ENCODE results near the gene MPP3.

Gene MPP3

GRCh38 chr17:43822570-43823190, 10.3 kb downstream of the MPP3 start:
- no peak for DNase-seq (ENCODE audit: extremely low read depth, low read depth)
- TF ChIP-seq CTCF (IDR thresholded peaks at IDR 0.05; ENCODE audit: low read depth, low read length), result no peak

- DNase-seq (ENCODE audit: extremely low read depth, low read depth), result no peak
- no peak for TF ChIP-seq CTCF (IDR thresholded peaks at IDR 0.05; ENCODE audit: low read depth, low read length)
Measured at GRCh38 chr17:43820759-43821158, 12.2 kb downstream of the MPP3 start.

GRCh38 chr17:43818966-43819365, 14.0 kb downstream of the MPP3 start:
- no peak for DNase-seq (ENCODE audit: extremely low read depth, low read depth)
- no peak for TF ChIP-seq CTCF (IDR thresholded peaks at IDR 0.05; ENCODE audit: low read depth, low read length)

GRCh38 chr17:43817826-43818225, 15.1 kb downstream of the MPP3 start:
- DNase-seq (ENCODE audit: extremely low read depth, low read depth), result no peak
- TF ChIP-seq CTCF (IDR thresholded peaks at IDR 0.05; ENCODE audit: low read depth, low read length), result no peak

- TF ChIP-seq CTCF (IDR thresholded peaks at IDR 0.05; ENCODE audit: low read depth, low read length), result no peak
- no peak for DNase-seq (ENCODE audit: extremely low read depth, low read depth)
Measured at GRCh38 chr17:43816336-43817320, 16.3 kb downstream of the MPP3 start.

- TF ChIP-seq CTCF (IDR thresholded peaks at IDR 0.05; ENCODE audit: low read depth, low read length), result no peak
- DNase-seq (ENCODE audit: extremely low read depth, low read depth), result no peak
Measured at GRCh38 chr17:43814714-43815113, 18.2 kb downstream of the MPP3 start.

- no peak for DNase-seq (ENCODE audit: extremely low read depth, low read depth)
- no peak for TF ChIP-seq CTCF (IDR thresholded peaks at IDR 0.05; ENCODE audit: low read depth, low read length)
Measured at GRCh38 chr17:43814026-43814425, 18.9 kb downstream of the MPP3 start.

All from AG09319 (cell line).